Erythroblast (primary cell): ENCODE results near the gene ERBB2.

Experiments used
- GATA1 ChIP-seq: IDR thresholded peaks from 2 replicates; pipeline ENCODE4 v1.6.1; 2011; ENCODE audit warnings: low read depth, mild to moderate bottlenecking, control low read depth, low read length, moderate library complexity
- POLR2A ChIP-seq: IDR thresholded peaks from 2 replicates; pipeline ENCODE4 v1.6.1; 2011; ENCODE audit warnings: mild to moderate bottlenecking, low read length

DNA sequence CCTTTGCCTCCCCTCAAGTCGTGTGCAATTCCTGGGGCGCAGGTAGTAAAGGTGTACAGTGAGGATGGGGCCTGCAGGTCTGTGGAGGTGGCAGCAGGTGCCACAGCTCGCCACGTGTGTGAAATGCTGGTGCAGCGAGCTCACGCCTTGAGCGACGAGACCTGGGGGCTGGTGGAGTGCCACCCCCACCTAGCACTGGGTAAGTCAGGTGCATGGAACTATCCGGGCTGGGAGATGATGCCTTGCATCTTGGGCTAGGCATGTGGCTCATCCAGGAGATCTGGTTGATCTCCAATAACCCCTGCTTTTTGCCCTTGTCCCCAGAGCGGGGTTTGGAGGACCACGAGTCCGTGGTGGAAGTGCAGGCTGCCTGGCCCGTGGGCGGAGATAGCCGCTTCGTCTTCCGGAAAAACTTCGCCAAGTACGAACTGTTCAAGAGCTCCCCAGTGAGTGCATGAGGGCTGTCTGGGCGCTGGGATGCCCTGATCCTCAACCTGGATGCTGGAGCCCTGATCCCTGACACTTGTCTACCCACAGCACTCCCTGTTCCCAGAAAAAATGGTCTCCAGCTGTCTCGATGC is 43.1 kb downstream of the ERBB2 start:
- no peak for TF ChIP-seq POLR2A
- TF ChIP-seq GATA1: no peak
